Measurements from ENCODE around the gene STS. TPM values are rescaled to one million over a fixed set of nuclear protein-coding genes. Genes with fewer than 3 reads are reported as not detected.

STS gene
- total and polyA plus RNA-seq, 2 of the 8 experiments (the other 6 are each of a cell fraction or from before 2014, with no cell fraction given) = 0.67 to 1.5 TPM

- Histone ChIP-seq H3K36me3 (ENCODE audit: control insufficient read depth in 2 of 4, insufficient read depth in 4 of 4, low read length in 3 of 4) (no peaks in the 10 kb centered on the region), H3K4me2 (ENCODE audit: insufficient read depth in 1 of 2, low read depth in 2 of 2, low read length in 2 of 2) (no peak overlapping the region), H3K23me2 (ENCODE audit: low read depth, low read length) (no peaks in the 10 kb centered on the region), H3K27ac (ENCODE audit: low read depth, low read length) (no peak overlapping the region), H4K20me1 (replicated peaks in 1 of 2; ENCODE audit: control insufficient read depth in 1 of 2, insufficient read depth in 2 of 2, low read length in 2 of 2) (no peaks in the 10 kb centered on the region), H3K56ac (replicated peaks; ENCODE audit: insufficient read length, low read depth, low read length) (no peak overlapping the region), H4K5ac (ENCODE audit: insufficient read length, low read depth, low read length) (no peak overlapping the region), H2AFZ (ENCODE audit: low read length) (no peak overlapping the region), H3K14ac (ENCODE audit: insufficient read length) (no peak overlapping the region), H2BK20ac (ENCODE audit: low read length) (no peak overlapping the region), H2BK120ac (replicated peaks; ENCODE audit: low read depth, low read length) (no peak overlapping the region), H3K4ac (replicated peaks; ENCODE audit: insufficient read length, low read depth, low read length) (no peak overlapping the region), H4K8ac (ENCODE audit: extremely low read depth, insufficient read depth, low read length) (no peak overlapping the region), H3K4me1 (replicated peaks in 1 of 4; ENCODE audit: control insufficient read depth in 3 of 4, insufficient read depth in 4 of 4, low read length in 3 of 4) (peaks cover 0 to 3% (median 0%) of the 10 kb centered on the region in 4 experiments; a peak in 2 of 7 replicates), H3K9me3 (ENCODE audit: insufficient read depth in 2 of 2, low read depth in 1 of 2, low read length in 1 of 2) (no peaks in the 10 kb centered on the region), H4K91ac (replicated peaks; ENCODE audit: insufficient read length, low read length) (no peak overlapping the region), H3K79me2 (ENCODE audit: control insufficient read depth in 1 of 2, insufficient read depth in 2 of 2, low read length in 2 of 2) (no peaks in the 10 kb centered on the region), H2BK15ac (ENCODE audit: low read length) (no peak overlapping the region), H3K9ac (replicated peaks in 1 of 4; ENCODE audit: extremely low read depth in 1 of 4, low read depth in 3 of 4, low read length in 3 of 4) (no peak overlapping the region), H2AK5ac (ENCODE audit: low read depth, low read length) (no peak overlapping the region), H3K23ac (ENCODE audit: insufficient read length) (no peak overlapping the region), H3K79me1 (ENCODE audit: low read depth, low read length) (no peaks in the 10 kb centered on the region), H3K27me3 (replicated peaks in 1 of 4; ENCODE audit: control insufficient read depth in 3 of 4, extremely low read depth in 1 of 4, insufficient read depth in 3 of 4, low read length in 3 of 4) (no peaks in the 10 kb centered on the region), H3K18ac (ENCODE audit: extremely low read depth, low read length) (no peak overlapping the region), H3K4me3 (ENCODE audit: extremely low read depth in 1 of 4, insufficient read depth in 2 of 4, low read depth in 3 of 4, low read length in 4 of 4) (no peak overlapping the region), H2BK5ac (ENCODE audit: low read depth, low read length) (no peak overlapping the region), H2BK12ac (ENCODE audit: low read depth, low read length) (no peak overlapping the region)
- CTCF ChIA-PET (ENCODE audit: partially characterized antibody) = interaction anchor here (0.7 to 1.2 kb wide), 3 partner anchors 12 to 500 kb away, joined by 3 read pairs; no protein-coding TSS in a partner anchor
- no peak for DNase-seq (ENCODE audit: low read depth in 1 of 2, low spot score in 2 of 2)
- WGBS, 2 experiments (ENCODE audit: extremely low coverage in 1 of 2, insufficient coverage in 1 of 2, insufficient read length in 1 of 2, insufficient replicate concordance in 2 of 2, low coverage in 1 of 2, low lambda C conversion rate in 2 of 2, missing lambda C conversion rate in 1 of 2) = 100% methylated on average over 1 of the region's 1 CpG; no CpG with 5 or more reads in 1 of the 2 experiments
- FAIRE-seq = no peak
- POLR2A ChIA-PET (ENCODE audit: partially characterized antibody) = no interaction called here
- TF ChIP-seq NRF1 (IDR thresholded peaks at IDR 0.05; ENCODE audit: low read depth, low read length) = no peak
- TF ChIP-seq BACH1 (IDR thresholded peaks at IDR 0.05; ENCODE audit: low read length) = no peak
- no peak for TF ChIP-seq FOSL1 (IDR thresholded peaks at IDR 0.05; ENCODE audit: insufficient read depth, low read depth, low read length)
- no peak for TF ChIP-seq USF2 (IDR thresholded peaks at IDR 0.05; ENCODE audit: low read length)
- no peak for TF ChIP-seq SUZ12 (IDR thresholded peaks at IDR 0.05; ENCODE audit: low read length)
- no peak for TF ChIP-seq TAF1 (IDR thresholded peaks at IDR 0.05; ENCODE audit: low read depth, low read length)
- TF ChIP-seq MAX (IDR thresholded peaks at IDR 0.05) = no peak
- TF ChIP-seq NANOG (IDR thresholded peaks at IDR 0.05; ENCODE audit: insufficient read depth, low read depth, low read length, poor library complexity, severe bottlenecking) = no peak
- no peak for TF ChIP-seq RNF2 (IDR thresholded peaks at IDR 0.05; ENCODE audit: borderline replicate concordance, low read depth, low read length, missing control alignments, poor library complexity, severe bottlenecking)
- TF ChIP-seq E2F6 (IDR thresholded peaks at IDR 0.05) = no peak
- no peak for TF ChIP-seq SP4 (IDR thresholded peaks at IDR 0.05; ENCODE audit: low read length)
Measured at GRCh38 chrX:7163146-7163677, 15.7 kb downstream of the STS start.
